Heart right ventricle (tissue), 16 donors: ENCODE results near the gene SLC11A1. TPM values are rescaled to one million over a fixed set of nuclear protein-coding genes. Genes with fewer than 3 reads are reported as not detected.

ENCODE experiments used
- ATAC-seq, 8 donors: fragments of 200-7000 bp; cut with Tn5 transposase; one replicate each; pipeline ENCODE4 v1.9.1; 2020; ENCODE audit warnings: mild to moderate bottlenecking in 8 of 8, moderate library complexity in 8 of 8, moderate number of reproducible peaks in 1 of 8
- DNase-seq, 2 donors: peaks; one replicate each; pipeline ENCODE4 v3.0.0-alpha.2; 2020
- H3K27ac ChIP-seq, 10 donors: fragments of 200-600 bp; sonication (generic) in 2 of 10; one replicate each; pipeline versions ENCODE4 v1.5.0 to v1.8.0; 2020 to 2022; ENCODE audit warnings: mild to moderate bottlenecking in 3 of 10
- H3K27me3 ChIP-seq, 7 donors: fragments of 200-600 bp; one replicate each; pipeline ENCODE4 v1.8.0; 2021 to 2022; ENCODE audit warnings: mild to moderate bottlenecking in 2 of 7
- H3K36me3 ChIP-seq, 9 donors: fragments of 200-600 bp; sonication (generic) in 1 of 9; one replicate each; pipeline versions ENCODE4 v1.5.0 to v1.8.0; 2020 to 2022; ENCODE audit warnings: mild to moderate bottlenecking in 2 of 9
- H3K4me1 ChIP-seq, 9 donors: fragments of 200-600 bp; sonication (generic) in 1 of 9; one replicate each; pipeline versions ENCODE4 v1.5.0 to v1.8.0; 2020 to 2022; ENCODE audit warnings: mild to moderate bottlenecking in 4 of 9
- H3K4me3 ChIP-seq, 10 donors: fragments of 200-600 bp; sonication (generic) in 2 of 10; one replicate each; pipeline versions ENCODE4 v1.5.0 to v1.8.0; 2020 to 2022; ENCODE audit warnings: mild to moderate bottlenecking in 7 of 10, moderate library complexity in 2 of 10
- H3K9me3 ChIP-seq, 11 donors: fragments of 200-600 bp in 10 of 11; sonication (generic) in 2 of 11; one replicate each; pipeline versions ENCODE4 v1.5.0 to v1.8.0; 2013 to 2022; ENCODE audit warnings: mild to moderate bottlenecking in 2 of 11, control low read depth in 1 of 11, moderate library complexity in 1 of 11
- WGBS, 2 donors: extraction: QIAGEN DNeasy Blood & Tissue Kit; methylation state at CpG; one replicate each; pipeline ENCODE4 v1.1.7; 2013; ENCODE audit warnings: inconsistent platforms in 1 of 2; 5-methylcytosine and 5-hydroxymethylcytosine counted together
- intact Hi-C, 10 donors: fragments of 100-400 bp; cut with DNase I; formaldehyde crosslinking; loops; one replicate each; pipeline versions ENCODE4 v1.11.1 to v1.14.2; 2022
- polyA plus RNA-seq, 2 donors: library from polyadenylated mRNA; stranded (reverse); fragments of 200-250 nt; gene quantifications; one replicate each; pipeline ENCODE4 v1.2.3, GENCODE V29; 2013
- total RNA-seq, 10 donors: library from RNA; stranded (reverse); fragmentation: NEBNext Ultra II Directional in 3 of 10; extraction: Animal tissue kit (Norgen Biotek cat#: 25700) in 3 of 10; gene quantifications; one replicate each; pipeline versions ENCODE4 v1.2.1 to v1.2.4, GENCODE V29; 2021 to 2023
- TF ChIP-seq, protein P1 (sequence below), 9 donors: fragments of 200-600 bp; sonication (generic) in 2 of 9; IDR thresholded peaks; one replicate each; pipeline versions ENCODE4 v1.5.0 to v1.8.0; 2021 to 2022; ENCODE audit warnings: antibody characterized with exemption in 9 of 9, mild to moderate bottlenecking in 5 of 9, moderate library complexity in 1 of 9
- donor health status: Arrhythmogenic right ventricular cardiomyopathy.
- donor health status: ischemic (EF 13 %, LVEDD 7.1; RV severe dilation, severe dysfunction).
- donor health status: healthy with polysubstance abuse.
- donor health status: DM: no; HTN: yes; CAD: no.
- donor health status: DM: no; HTN: no; CAD: no.
- donor health status: ischemic (EF 25% LVEDD 6.9; RV normal size, moderate dysfunction).
- donor health status: ischemic (EF 25% LVEDD 5.7; RV mildly dilated, moderate dysfunction).
- donor health status: healthy.
- donor health status: DM: yes; HTN: yes; CAD: no.
- donor health status: Ischemic cardiomyopathy.
- donor health status: ischemic (EF 35%, LVEDD 5.7; RV mildly dilated, moderate dysfunction).
- donor health status: nonischemic (EF 11% LVEDD 7.7; RV severe dilation, severe dysfunction).
- donor health status: DM: yes; HTN: yes; CAD: no.
- donor health status: PGD.
- donor health status: ischemic (EF 29% LVEDD 5.4; RV normal size, mild dysfunction).
- donor health status: nonischemic (EF 23%, LVEDD 6.1; RV moderate dilation, normal function).

SLC11A1 gene
- total and polyA plus RNA-seq, 12 donors = 0.64 to 9.1 (median 4.4) TPM

DNA sequence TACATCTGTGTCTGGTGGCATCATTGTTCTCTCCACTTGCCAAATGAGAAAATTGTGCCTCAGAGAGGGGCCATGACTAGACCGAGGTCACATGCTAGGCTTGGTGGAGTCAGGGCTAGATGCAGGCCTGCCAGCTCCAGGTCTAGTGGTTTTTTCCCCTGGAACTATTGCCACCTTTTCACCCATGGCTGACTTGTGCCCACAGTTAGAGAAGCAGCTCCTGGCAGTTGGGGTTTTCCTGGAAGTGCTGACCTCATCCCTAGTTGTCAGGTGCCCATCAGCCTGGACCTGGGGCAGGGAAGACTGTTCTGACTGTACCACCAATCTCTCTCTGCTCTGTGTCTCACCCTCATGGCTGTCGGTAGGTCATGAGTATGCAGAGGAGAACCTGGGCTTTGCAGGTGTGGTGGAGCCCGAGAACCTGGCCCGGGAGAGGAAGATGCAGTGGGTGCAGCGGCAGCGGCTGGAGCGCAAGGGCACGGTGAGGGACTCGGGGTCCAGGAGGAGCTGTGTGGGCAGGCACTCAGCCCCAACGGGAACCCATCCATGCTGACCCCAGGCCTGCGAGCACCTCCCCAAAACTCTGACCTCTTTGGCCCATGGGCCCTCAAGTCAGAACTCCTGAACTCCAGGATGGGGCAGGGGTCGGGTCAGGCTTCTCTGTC, 37.9 kb upstream of the SLC11A1 start:
- Histone ChIP-seq H3K36me3 (peaks cover 0 to 32% (median 0%) of the 10 kb centered on the region in 9 donors), H3K4me3 (no peak overlapping the region), H3K27ac (no peak overlapping the region), H3K9me3 (no peaks in the 10 kb centered on the region), H3K4me1 (no peaks in the 10 kb centered on the region), H3K27me3 (no peaks in the 10 kb centered on the region)
- ATAC-seq = no peak
- intact Hi-C loops = no loop called here
- TF ChIP-seq, protein P1, sequence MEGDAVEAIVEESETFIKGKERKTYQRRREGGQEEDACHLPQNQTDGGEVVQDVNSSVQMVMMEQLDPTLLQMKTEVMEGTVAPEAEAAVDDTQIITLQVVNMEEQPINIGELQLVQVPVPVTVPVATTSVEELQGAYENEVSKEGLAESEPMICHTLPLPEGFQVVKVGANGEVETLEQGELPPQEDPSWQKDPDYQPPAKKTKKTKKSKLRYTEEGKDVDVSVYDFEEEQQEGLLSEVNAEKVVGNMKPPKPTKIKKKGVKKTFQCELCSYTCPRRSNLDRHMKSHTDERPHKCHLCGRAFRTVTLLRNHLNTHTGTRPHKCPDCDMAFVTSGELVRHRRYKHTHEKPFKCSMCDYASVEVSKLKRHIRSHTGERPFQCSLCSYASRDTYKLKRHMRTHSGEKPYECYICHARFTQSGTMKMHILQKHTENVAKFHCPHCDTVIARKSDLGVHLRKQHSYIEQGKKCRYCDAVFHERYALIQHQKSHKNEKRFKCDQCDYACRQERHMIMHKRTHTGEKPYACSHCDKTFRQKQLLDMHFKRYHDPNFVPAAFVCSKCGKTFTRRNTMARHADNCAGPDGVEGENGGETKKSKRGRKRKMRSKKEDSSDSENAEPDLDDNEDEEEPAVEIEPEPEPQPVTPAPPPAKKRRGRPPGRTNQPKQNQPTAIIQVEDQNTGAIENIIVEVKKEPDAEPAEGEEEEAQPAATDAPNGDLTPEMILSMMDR (IDR thresholded peaks at IDR 0.05) = no peak
- no peak for DNase-seq
- WGBS, 2 donors = 97% methylated on average over 12 of the region's 12 CpGs

DNA sequence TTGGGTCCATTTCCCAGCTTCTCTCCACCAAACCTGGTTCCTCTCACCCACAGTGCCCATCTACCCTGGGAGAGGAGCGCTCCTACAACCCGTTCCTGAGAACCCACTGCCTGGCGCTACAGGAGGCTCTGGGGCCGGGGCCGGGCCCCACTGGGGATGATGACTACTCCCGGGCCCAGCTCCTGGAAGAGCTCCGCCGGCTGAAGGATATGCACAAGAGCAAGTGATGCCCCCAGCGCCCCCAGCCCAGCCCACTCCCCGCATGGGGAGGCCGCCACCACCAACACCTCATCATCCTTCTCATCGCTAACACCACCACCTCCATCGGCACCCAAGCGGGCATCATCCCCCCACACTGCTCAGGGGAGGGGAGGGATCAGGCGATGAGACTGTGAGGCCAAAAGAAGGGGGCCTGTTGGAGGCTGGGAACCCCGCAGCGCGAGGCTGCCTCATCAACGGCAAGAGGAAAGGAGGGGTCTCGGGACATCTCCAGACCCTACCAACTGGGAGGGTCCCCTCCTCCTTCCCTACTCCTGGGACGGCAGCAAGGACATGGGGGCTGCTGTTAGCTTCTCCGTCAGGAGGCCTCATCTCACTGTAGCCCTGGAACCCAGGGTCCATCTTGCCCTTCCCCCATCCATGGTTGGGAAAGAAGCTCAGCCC, 37.2 kb upstream of the SLC11A1 start:
- no peak overlapping the region for H3K27ac ChIP-seq
- no peaks in the 10 kb centered on the region for H3K27me3 ChIP-seq
- H3K9me3 ChIP-seq = no peaks in the 10 kb centered on the region
- ATAC-seq (no peak), DNase-seq (no peak)
- H3K4me3 ChIP-seq = no peak overlapping the region
- H3K4me1 ChIP-seq = no peaks in the 10 kb centered on the region
- 93 to 96% methylated on average over 22 of the region's 22 CpGs for WGBS, 2 donors
- intact Hi-C loops = no loop called here
- TF ChIP-seq, protein P1 (IDR thresholded peaks at IDR 0.05) = no peak
- H3K36me3 ChIP-seq = peaks cover 0 to 28% (median 0%) of the 10 kb centered on the region in 9 donors

DNA sequence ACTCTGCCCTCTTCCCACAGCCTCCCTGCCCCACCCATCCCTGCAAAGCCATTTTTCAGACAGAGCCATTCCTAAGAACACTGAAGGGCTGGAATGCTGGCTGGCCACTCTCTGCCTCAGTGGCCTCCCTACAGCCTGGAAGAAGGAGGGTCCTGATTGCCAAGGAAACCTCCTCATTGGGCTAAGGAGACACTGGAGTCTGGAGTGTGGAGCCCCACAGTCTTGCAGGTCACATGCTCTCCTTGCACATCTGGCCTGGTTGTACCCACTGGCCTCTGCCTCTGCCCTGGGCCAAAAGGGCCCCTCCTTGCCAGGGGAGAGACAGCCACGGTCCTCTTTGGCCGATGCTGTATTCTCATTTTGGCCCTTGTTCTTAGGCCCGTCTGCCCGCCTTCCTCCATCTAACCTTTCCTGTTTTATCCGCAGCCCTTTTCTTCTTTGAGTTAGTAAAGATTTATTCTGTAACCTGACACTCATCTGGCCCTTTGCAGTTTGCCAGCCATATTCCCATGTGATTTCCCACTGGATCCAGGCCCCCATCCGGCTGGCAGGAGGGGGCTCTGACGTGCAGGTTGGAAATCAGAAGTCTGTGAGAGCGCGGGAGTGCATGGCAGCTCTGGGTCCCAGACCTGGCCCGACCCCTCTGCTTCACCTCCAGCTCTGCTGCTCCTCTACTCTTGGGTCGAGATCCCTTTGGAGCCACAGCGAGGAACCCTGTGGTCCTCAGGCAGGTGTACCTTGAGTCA, 36.4 kb upstream of the SLC11A1 start:
- H3K9me3 ChIP-seq = peaks cover 0 to 3% (median 0%) of the 10 kb centered on the region in 11 donors
- H3K27ac ChIP-seq = no peak overlapping the region
- H3K27me3 ChIP-seq = no peaks in the 10 kb centered on the region
- peaks cover 0 to 27% (median 0%) of the 10 kb centered on the region in 9 donors for H3K36me3 ChIP-seq
- H3K4me3 ChIP-seq = no peak overlapping the region
- 83 to 88% methylated on average over 12 of the region's 12 CpGs for WGBS, 2 donors
- DNase-seq = no peak
- TF ChIP-seq, protein P1 (IDR thresholded peaks at IDR 0.05) = no peak
- H3K4me1 ChIP-seq = no peaks in the 10 kb centered on the region
- ATAC-seq = no peak
- intact Hi-C loops = no loop called here

DNA sequence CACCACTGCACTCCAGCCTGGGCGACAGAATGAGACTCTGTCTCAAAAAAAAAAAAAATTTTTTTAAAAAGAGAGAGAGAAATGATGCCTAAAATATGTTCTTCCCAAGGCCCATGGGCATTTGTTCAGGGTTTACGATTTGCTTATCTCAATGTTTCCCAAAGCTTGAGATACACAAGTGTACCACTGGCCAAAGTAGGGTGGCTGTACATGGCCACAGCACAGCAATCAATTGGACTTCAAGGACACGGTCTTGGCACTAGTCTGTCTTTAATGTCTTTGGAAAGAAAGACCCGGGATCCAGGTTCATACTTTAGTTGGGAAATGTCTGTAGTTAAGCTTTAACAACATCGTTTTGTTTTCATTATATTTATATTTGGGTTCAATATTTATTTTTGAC, 34.9 kb upstream of the SLC11A1 start:
- 75 to 83% methylated on average over 5 of the region's 5 CpGs for WGBS, 2 donors
- H3K27ac ChIP-seq = no peak overlapping the region
- no peak for ATAC-seq

More for the DNA sequence above, 34.9 kb upstream of the SLC11A1 start:
- Histone ChIP-seq H3K4me3 (no peak overlapping the region), H3K4me1 (no peaks in the 10 kb centered on the region), H3K9me3 (peaks cover 0 to 18% (median 7%) of the 10 kb centered on the region in 11 donors), H3K27me3 (no peaks in the 10 kb centered on the region), H3K36me3 (peaks cover 0 to 20% (median 0%) of the 10 kb centered on the region in 9 donors)
- TF ChIP-seq, protein P1 (IDR thresholded peaks at IDR 0.05) = no peak
- intact Hi-C loops = no loop called here
- no peak for DNase-seq
